SK-N-SH (cell line): ENCODE results near the gene TMEM179.

Experiments used
- CHD2 ChIP-seq: fragments of 150-350 bp; IDR thresholded peaks from 2 replicates; pipeline ENCODE4 v1.6.1; 2018; ENCODE audit warnings: low read length; ENCODE audit not compliant: partially characterized antibody
- ELF1 ChIP-seq: IDR thresholded peaks from 2 replicates; pipeline ENCODE4 v1.4.0; 2012
- GATA2 ChIP-seq: sonication (generic); formaldehyde crosslinking; IDR thresholded peaks from 2 replicates; pipeline ENCODE4 v1.5.0; 2020; ENCODE audit warnings: mild to moderate bottlenecking, missing genetic modification reagents
- RAD21 ChIP-seq: IDR thresholded peaks from 2 replicates; pipeline ENCODE4 v1.6.1; 2012; ENCODE audit warnings: mild to moderate bottlenecking, low read length
- SMC3 ChIP-seq: IDR thresholded peaks from 2 replicates; pipeline ENCODE4 v1.6.1; 2012; ENCODE audit warnings: low read depth, low read length, improper control_type of control experiment
- TCF12 ChIP-seq: IDR thresholded peaks from 2 replicates; pipeline ENCODE4 v1.4.0; 2012
- TF ChIP-seq, protein P1 (sequence below): fragments of 200-600 bp; sonication (generic); IDR thresholded peaks from 2 replicates; pipeline ENCODE4 v1.6.1; 2017; ENCODE audit warnings: antibody characterized with exemption, mild to moderate bottlenecking, moderate library complexity

DNA sequence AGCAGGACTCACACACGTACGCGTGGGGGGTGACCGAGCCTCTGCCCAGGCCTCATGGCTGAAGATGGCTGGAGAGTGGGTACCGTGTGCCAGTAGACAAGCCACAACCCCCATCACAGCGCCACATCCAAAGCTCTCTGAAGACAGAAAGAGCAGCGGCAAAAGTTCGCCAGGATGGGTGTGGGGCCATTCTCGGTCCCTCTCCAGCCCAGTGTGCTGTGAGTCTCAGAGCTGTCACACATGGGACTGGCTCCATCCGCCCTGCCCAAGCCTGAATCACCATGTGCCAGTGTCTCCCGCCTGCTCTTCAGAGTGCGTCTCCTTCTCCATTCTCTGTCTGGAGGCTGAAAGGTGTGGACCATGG is 5.7 kb downstream of the TMEM179 start:
- TF ChIP-seq GATA2 (no peak), ELF1 (no peak), CHD2 (no peak), RAD21 (no peak), TCF12 (no peak), SMC3 (no peak)
- TF ChIP-seq, protein P1, sequence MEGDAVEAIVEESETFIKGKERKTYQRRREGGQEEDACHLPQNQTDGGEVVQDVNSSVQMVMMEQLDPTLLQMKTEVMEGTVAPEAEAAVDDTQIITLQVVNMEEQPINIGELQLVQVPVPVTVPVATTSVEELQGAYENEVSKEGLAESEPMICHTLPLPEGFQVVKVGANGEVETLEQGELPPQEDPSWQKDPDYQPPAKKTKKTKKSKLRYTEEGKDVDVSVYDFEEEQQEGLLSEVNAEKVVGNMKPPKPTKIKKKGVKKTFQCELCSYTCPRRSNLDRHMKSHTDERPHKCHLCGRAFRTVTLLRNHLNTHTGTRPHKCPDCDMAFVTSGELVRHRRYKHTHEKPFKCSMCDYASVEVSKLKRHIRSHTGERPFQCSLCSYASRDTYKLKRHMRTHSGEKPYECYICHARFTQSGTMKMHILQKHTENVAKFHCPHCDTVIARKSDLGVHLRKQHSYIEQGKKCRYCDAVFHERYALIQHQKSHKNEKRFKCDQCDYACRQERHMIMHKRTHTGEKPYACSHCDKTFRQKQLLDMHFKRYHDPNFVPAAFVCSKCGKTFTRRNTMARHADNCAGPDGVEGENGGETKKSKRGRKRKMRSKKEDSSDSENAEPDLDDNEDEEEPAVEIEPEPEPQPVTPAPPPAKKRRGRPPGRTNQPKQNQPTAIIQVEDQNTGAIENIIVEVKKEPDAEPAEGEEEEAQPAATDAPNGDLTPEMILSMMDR: no peak
